GM12891 (cell line): ENCODE measurements around the gene TEDC2.

Experiments used
- POLR2A ChIP-seq: IDR thresholded peaks from 2 replicates; pipeline ENCODE4 v1.6.1; 2011; ENCODE audit warnings: low read depth, low read length, control low read depth
- POLR2AphosphoS5 ChIP-seq: IDR thresholded peaks from 2 replicates; pipeline ENCODE4 v1.6.1; 2011; ENCODE audit warnings: low read depth, low read length, control low read depth
- POU2F2 ChIP-seq: IDR thresholded peaks from 2 replicates; pipeline ENCODE4 v1.6.1; 2011; ENCODE audit warnings: low read depth, mild to moderate bottlenecking, control low read depth, low read length, moderate library complexity
- TAF1 ChIP-seq: IDR thresholded peaks from 2 replicates; pipeline ENCODE4 v1.6.1; 2011; ENCODE audit warnings: low read depth, low read length, control low read depth

- TF ChIP-seq POU2F2 = no peak
- no peak for TF ChIP-seq TAF1
- no peak for TF ChIP-seq POLR2AphosphoS5
- no peak for TF ChIP-seq POLR2A
Observed at GRCh38 chr16:2476345-2476720, 16.4 kb downstream of the TEDC2 start.
